PC-9 (cell line): ENCODE results near the gene DMTF1. TPM values are rescaled to one million over a fixed set of nuclear protein-coding genes. Genes with fewer than 3 reads are reported as not detected.

ENCODE experiments used
- BruUV-seq: library from RNA; stranded (reverse); fragments of 400-500 nt; replicated peaks from 2 replicates; lab custom pipeline; 2021; lab: Mats Ljungman, UMichigan
- CTCF ChIA-PET: fragments of 300-600 bp; sonication (Branson Sonifier 250); formaldehyde crosslinking; loops from one replicate; lab custom pipeline; 2022; ENCODE audit warnings: antibody characterized with exemption; lab: Charles Lee
- POLR2A ChIA-PET: fragments of 300-600 bp; sonication (Branson Sonifier 250); formaldehyde crosslinking; loops from one replicate; lab custom pipeline; 2022; ENCODE audit warnings: antibody characterized with exemption; ENCODE audit not compliant: unreplicated experiment; lab: Charles Lee
- DNase-seq, 2 experiments: peaks; one replicate each; pipeline versions ENCODE4 v3.0.0 to v3.0.0-alpha.2; 2015 to 2022; ENCODE audit warnings: mixed read lengths in 1 of 2
- H2AFZ ChIP-seq: fragments of 200-600 bp; sonication (generic); 2 replicates; pipeline ENCODE4 v1.8.1; 2017; ENCODE audit warnings: antibody characterized with exemption
- H3F3A ChIP-seq: fragments of 200-600 bp; sonication (generic); 2 replicates; pipeline ENCODE4 v1.8.1; 2017; ENCODE audit warnings: antibody characterized with exemption, mild to moderate bottlenecking, low read depth; ENCODE audit not compliant: insufficient read depth
- H3K27ac ChIP-seq: fragments of 200-600 bp; sonication (generic); 2 replicates; pipeline ENCODE4 v1.6.1; 2016; ENCODE audit warnings: mixed run types
- H3K27me3 ChIP-seq: fragments of 200-600 bp; sonication (generic); 2 replicates; pipeline ENCODE4 v1.6.1; 2016; ENCODE audit warnings: low read depth, mixed run types; ENCODE audit not compliant: insufficient read depth
- H3K36me3 ChIP-seq: fragments of 200-600 bp; sonication (generic); 2 replicates; pipeline ENCODE4 v1.6.1; 2016; ENCODE audit warnings: low read depth, mixed run types
- H3K4me1 ChIP-seq: fragments of 200-600 bp; sonication (generic); replicated peaks from 2 replicates; pipeline ENCODE4 v1.6.1; 2016; ENCODE audit warnings: mixed run types; ENCODE audit not compliant: insufficient read depth
- H3K4me2 ChIP-seq: fragments of 200-600 bp; sonication (generic); 2 replicates; pipeline ENCODE4 v1.6.1; 2017; ENCODE audit warnings: mixed run types
- H3K4me3 ChIP-seq: fragments of 200-600 bp; sonication (generic); 2 replicates; pipeline ENCODE4 v1.6.1; 2016; ENCODE audit warnings: mixed run types
- H3K79me2 ChIP-seq: fragments of 200-600 bp; sonication (generic); 2 replicates; pipeline ENCODE4 v1.6.1; 2017; ENCODE audit warnings: low read depth, mixed run types
- H3K9me2 ChIP-seq: fragments of 200-600 bp; sonication (generic); 2 replicates; pipeline ENCODE4 v1.8.1; 2017; ENCODE audit warnings: mild to moderate bottlenecking; ENCODE audit not compliant: insufficient read depth
- H3K9me3 ChIP-seq: fragments of 200-600 bp; sonication (generic); 2 replicates; pipeline ENCODE4 v1.8.1; 2016; ENCODE audit warnings: low read depth; ENCODE audit not compliant: insufficient read depth
- H4K20me1 ChIP-seq: fragments of 200-600 bp; sonication (generic); 2 replicates; pipeline ENCODE4 v1.8.1; 2017; ENCODE audit not compliant: insufficient read depth
- CTCF ChIP-seq: fragments of 200-600 bp; sonication (generic); conservative IDR thresholded peaks from 2 replicates; pipeline ENCODE4 v1.6.1; 2017; ENCODE audit warnings: mixed run types, antibody characterized with exemption, mild to moderate bottlenecking, moderate library complexity
- EZH2 ChIP-seq: fragments of 200-600 bp; sonication (generic); IDR thresholded peaks from 2 replicates; pipeline ENCODE4 v1.8.0; 2017; ENCODE audit warnings: antibody characterized with exemption, low read depth
- intact Hi-C: fragments of 100-400 bp; cut with micrococcal nuclease; formaldehyde crosslinking; loops from one replicate; pipeline ENCODE4 v1.10.0; 2022; ENCODE audit not compliant: unreplicated experiment
- total RNA-seq: library from RNA; stranded (reverse); gene quantifications from 2 replicates; pipeline ENCODE4 v1.2.3, GENCODE V29; 2021

The DMTF1 gene
- total RNA-seq, 1 experiment from 2014 or later: 54.0 TPM

- no peaks in the 10 kb centered on the region for H3F3A ChIP-seq
- no TSS peak for BruUV-seq
- CTCF ChIA-PET: no interaction called here
- H3K27ac ChIP-seq: no peak overlapping the region
- POLR2A ChIA-PET: no interaction called here
- H3K36me3 ChIP-seq: peaks cover 44% of the 10 kb centered on the region
- no peaks in the 10 kb centered on the region for H3K4me1 ChIP-seq
- H3K9me2 ChIP-seq: no peaks in the 10 kb centered on the region
- H3K4me2 ChIP-seq: no peak overlapping the region
- no peaks in the 10 kb centered on the region for H4K20me1 ChIP-seq
- DNase-seq: no peak
- H2AFZ ChIP-seq: no peak overlapping the region
- H3K27me3 ChIP-seq: no peaks in the 10 kb centered on the region
- TF ChIP-seq EZH2 (no peak), CTCF (no peak)
- H3K9me3 ChIP-seq: no peaks in the 10 kb centered on the region
- no peak overlapping the region for H3K4me3 ChIP-seq
- H3K79me2 ChIP-seq: no peaks in the 10 kb centered on the region
- intact Hi-C loops: no loop called here
Measured at GRCh38 chr7:87188930-87189329, 36.7 kb downstream of the DMTF1 start.

GRCh38 chr7:87190783-87191182 is 38.5 kb downstream of the DMTF1 start:
- no peak overlapping the region for H3K4me3 ChIP-seq
- no peak overlapping the region for H2AFZ ChIP-seq
- peaks cover 9% of the 10 kb centered on the region; the same call in 1 of the 2 replicates for H3F3A ChIP-seq
- H3K27ac ChIP-seq: no peak overlapping the region
- TF ChIP-seq CTCF: no peak
- no peak for TF ChIP-seq EZH2
- H3K4me1 ChIP-seq: no peaks in the 10 kb centered on the region
- no peaks in the 10 kb centered on the region for H4K20me1 ChIP-seq
- POLR2A ChIA-PET: no interaction called here
- H3K36me3 ChIP-seq: peaks cover 49% of the 10 kb centered on the region
- H3K79me2 ChIP-seq: no peaks in the 10 kb centered on the region
- H3K9me2 ChIP-seq: no peaks in the 10 kb centered on the region
- DNase-seq: no peak
- intact Hi-C loops: no loop called here
- H3K27me3 ChIP-seq: no peaks in the 10 kb centered on the region
- no peaks in the 10 kb centered on the region for H3K9me3 ChIP-seq
- no TSS peak for BruUV-seq
- CTCF ChIA-PET: interaction anchor here (0.6 kb wide), 1 partner anchor 154 kb away, joined by 3 read pairs; the partner anchor contains the start of gene CROT
- no peak overlapping the region for H3K4me2 ChIP-seq

DNA sequence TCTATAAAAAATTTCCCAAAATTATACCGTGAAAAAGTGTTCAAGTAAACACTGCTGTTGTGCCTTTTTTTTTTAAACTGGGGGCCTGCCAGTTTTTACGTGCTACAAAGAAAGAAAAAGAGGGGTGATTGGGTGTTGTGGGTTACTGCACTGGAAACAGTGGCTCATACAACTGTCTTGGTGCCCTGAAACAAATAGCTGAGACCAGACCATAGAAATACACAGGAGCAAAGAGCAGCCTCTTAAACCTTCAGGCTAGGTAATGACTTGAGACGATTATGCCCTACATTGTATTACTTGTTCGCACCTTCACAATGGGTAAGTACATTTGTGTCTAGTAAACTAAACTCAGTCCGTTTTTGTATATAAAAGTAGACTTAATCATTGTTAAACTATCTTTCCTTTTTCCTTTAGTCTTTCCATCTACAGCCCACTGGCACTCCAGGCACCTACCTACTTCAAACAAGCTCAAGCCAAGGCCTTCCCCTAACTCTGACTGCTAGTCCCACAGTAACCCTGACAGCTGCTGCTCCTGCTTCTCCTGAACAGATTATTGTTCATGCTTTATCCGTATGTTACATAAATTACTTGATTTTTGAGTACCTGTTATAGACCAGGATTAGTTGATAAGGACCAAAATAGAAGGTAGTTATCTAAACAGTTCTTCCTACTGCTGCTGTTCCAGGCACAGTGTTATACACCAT is 40.7 kb downstream of the DMTF1 start:
- H3K27ac ChIP-seq: no peak overlapping the region
- no peak for DNase-seq
- no peaks in the 10 kb centered on the region for H3K9me3 ChIP-seq
- intact Hi-C loops: no loop called here
- peaks cover 9% of the 10 kb centered on the region; the same call in 1 of the 2 replicates for H3F3A ChIP-seq
- ChIA-PET POLR2A (no interaction called here), CTCF (no interaction called here)
- H4K20me1 ChIP-seq: no peaks in the 10 kb centered on the region
- no peaks in the 10 kb centered on the region for H3K27me3 ChIP-seq
- no peak overlapping the region for H3K4me2 ChIP-seq
- H3K9me2 ChIP-seq: no peaks in the 10 kb centered on the region
- H3K36me3 ChIP-seq: peaks cover 52% of the 10 kb centered on the region
- no peaks in the 10 kb centered on the region for H3K4me1 ChIP-seq
- no peak overlapping the region for H3K4me3 ChIP-seq
- no TSS peak for BruUV-seq
- no peak overlapping the region for H2AFZ ChIP-seq
- no peaks in the 10 kb centered on the region for H3K79me2 ChIP-seq
- TF ChIP-seq EZH2 (no peak), CTCF (no peak)
